CD1c-positive myeloid dendritic cell (primary cell): ENCODE data around the gene GJA3.

Experiments used
- DNase-seq: peaks from one replicate; pipeline ENCODE4 v3.0.0-alpha.2; 2016; ENCODE audit errors: extremely low spot score

The GJA3 gene

GRCh38 chr13:20128459-20128931 is 32.4 kb downstream of the GJA3 start:
- no peak for DNase-seq

GRCh38 chr13:20127562-20128458 is 33.0 kb downstream of the GJA3 start:
- peak; percentile 82 for DNase-seq

GRCh38 chr13:20127262-20127561 is 33.6 kb downstream of the GJA3 start:
- no peak for DNase-seq

- DNase-seq, result peak; percentile 89
Measured at GRCh38 chr13:20126541-20127261, 34.2 kb downstream of the GJA3 start.

GRCh38 chr13:20125783-20126165 is 35.1 kb downstream of the GJA3 start:
- DNase-seq, result no peak

GRCh38 chr13:20125129-20125782 is 35.6 kb downstream of the GJA3 start:
- no peak for DNase-seq

GRCh38 chr13:20124303-20124702 is 36.5 kb downstream of the GJA3 start:
- DNase-seq, result no peak

- peak; percentile 43 for DNase-seq
Measured at GRCh38 chr13:20121159-20121525, 39.7 kb downstream of the GJA3 start.

GRCh38 chr13:20119960-20120359 is 40.9 kb downstream of the GJA3 start:
- no peak for DNase-seq

- peak; percentile 21 for DNase-seq
Measured at GRCh38 chr13:20118268-20119140, 42.3 kb downstream of the GJA3 start.

GRCh38 chr13:20116213-20116612 is 44.6 kb downstream of the GJA3 start:
- no peak for DNase-seq

GRCh38 chr13:20114066-20114610 is 46.7 kb downstream of the GJA3 start:
- DNase-seq, result no peak

- no peak for DNase-seq
Measured at GRCh38 chr13:20109037-20109436, 51.8 kb downstream of the GJA3 start.

- DNase-seq, result no peak
Measured at GRCh38 chr13:20106742-20107141, 54.1 kb downstream of the GJA3 start.

- no peak for DNase-seq
Measured at GRCh38 chr13:20105161-20105689, 55.6 kb downstream of the GJA3 start.

GRCh38 chr13:20102525-20103180 is 58.2 kb downstream of the GJA3 start:
- DNase-seq, result no peak

GRCh38 chr13:20101467-20102316 is 59.2 kb downstream of the GJA3 start:
- no peak for DNase-seq

- no peak for DNase-seq
Measured at GRCh38 chr13:20099319-20099718, 61.5 kb downstream of the GJA3 start.

GRCh38 chr13:20093951-20094350 is 66.9 kb downstream of the GJA3 start:
- no peak for DNase-seq

GRCh38 chr13:20090349-20090748 is 70.5 kb downstream of the GJA3 start:
- DNase-seq, result peak; percentile 19
